HG02885 (cell line): ENCODE measurements around the gene FOXQ1.

Experiments
- ATAC-seq: cut with Tn5 transposase; IDR thresholded peaks from one replicate; pipeline ENCODE4 v1.9.1; 2021; ENCODE audit warnings: mild to moderate bottlenecking; ENCODE audit not compliant: unreplicated experiment, poor library complexity

FOXQ1 gene

GRCh38 chr6:1311400-1312202 lies at the start of gene FOXQ1:
Gene FOXQ1, plus strand, starts transcription at chr6:1312098. Its CDS starts 607 bp downstream, at chr6:1312705.
- ATAC-seq = no peak

- no peak for ATAC-seq
Observed at GRCh38 chr6:1262704-1263038, 49.2 kb upstream of the FOXQ1 start.

DNA sequence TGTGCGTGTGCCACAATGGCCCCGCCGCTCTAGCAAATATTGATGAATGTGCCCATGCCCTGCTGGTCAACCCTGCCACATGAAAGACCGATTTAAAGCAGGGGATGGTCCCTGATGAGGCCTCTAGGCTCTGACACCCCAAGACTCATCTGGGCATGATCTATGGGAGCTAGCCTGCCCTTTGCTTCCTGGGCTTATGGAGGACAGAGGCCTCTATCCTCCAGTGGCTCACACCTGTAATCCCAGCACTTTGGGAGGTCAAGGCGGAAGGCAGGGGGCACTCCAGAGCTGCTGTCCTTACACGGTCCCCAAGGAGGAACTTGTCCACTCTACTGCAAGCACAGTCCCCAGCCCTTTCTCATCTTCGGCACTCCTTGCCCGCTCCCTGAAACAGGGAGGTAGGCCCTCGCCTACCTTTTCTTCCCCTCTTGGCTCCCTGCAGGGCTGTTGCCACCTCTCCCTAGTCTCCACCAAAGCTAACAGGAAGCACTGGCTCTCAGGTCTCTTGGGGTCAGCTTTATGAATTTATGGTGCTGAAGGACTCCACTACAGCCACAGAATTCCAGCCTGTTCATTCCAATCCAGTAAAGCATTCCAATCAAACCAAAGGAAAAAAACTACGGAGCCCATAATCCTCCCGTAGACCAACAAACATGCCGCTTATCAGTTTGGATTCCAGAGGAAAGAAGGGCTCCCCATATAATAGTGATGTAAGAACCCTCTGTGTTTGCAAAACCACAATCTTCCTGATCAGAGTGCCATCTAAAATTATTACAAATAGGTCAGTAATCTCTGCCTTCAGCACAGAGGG lies 48.7 kb upstream of the FOXQ1 start:
- ATAC-seq = no peak

DNA sequence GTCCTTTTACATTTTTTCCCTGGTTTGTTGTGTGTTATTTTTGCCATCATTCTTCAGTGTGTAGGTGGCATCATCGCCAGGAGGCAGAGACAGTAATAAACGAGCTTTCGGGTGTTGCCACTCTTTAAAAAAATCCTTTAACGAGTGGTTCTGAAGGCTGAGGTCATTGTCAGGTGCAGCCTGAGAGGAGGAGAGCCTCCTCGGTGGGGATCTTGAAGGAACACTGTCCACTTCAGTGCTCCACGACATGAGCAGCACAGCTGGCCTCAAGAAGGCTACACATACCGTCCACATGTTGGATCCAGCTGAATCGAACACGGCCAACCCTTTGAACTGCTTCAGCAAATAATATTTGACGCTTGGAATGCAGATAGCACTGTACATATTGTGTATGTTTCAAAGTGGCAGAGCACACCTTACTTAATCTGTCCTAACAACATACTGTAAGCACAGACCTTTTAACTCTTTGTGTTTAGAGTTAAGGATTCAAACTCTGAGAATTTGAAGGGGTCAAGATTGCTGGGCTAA lies 48.0 kb upstream of the FOXQ1 start:
- ATAC-seq = no peak

- no peak for ATAC-seq
Observed at GRCh38 chr6:1264619-1265445, 47.1 kb upstream of the FOXQ1 start.

DNA sequence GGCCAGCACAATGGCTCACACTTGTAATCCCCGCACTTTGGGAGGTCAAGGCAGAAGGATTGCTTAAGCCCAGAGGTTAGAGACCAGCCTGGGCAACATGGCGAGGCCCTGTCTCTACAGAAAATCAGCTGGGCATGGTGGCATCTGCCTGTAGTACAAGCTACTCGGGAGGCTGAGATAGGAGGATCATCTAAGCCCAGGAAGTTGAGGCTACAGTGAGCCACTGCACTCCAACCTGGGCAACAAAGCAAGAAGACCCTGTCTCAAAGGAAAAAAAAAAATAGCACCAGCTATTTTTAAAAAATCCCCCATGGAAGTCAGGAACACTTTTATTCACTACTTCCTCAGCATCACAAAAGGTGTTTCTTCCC lies 45.2 kb upstream of the FOXQ1 start:
- ATAC-seq = no peak

DNA sequence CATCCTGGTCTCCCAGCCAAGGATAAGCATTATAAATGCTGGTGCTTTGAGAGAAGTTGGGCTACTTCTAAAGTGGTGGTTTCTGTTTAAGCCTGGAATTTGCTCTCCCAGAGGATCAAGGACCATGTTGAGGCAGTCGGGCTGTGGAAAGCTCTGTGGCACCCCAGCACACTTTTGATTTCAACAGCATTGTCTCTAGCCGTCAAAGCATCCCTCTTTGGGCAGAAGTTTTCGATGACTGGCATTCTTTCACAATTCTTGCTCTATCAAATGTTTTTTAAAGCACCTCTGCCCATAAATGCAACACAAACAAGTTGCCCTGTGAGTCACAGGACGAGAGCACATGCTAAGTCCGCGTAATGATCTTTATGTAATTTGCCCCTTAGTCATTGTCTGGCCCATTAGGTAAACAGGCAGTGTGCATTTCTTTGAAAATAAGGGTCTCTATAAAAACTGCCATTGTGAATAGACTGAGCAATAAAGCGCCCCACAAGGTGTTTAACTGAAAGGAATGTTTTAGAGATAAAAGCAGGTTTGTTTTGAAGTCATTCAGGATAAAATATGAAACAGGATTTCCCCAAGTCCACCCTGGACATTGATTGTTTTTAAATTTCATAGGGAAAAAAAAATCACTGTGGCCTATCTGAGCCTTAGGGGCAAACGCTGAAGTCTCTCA lies 44.7 kb upstream of the FOXQ1 start:
- no peak for ATAC-seq

DNA sequence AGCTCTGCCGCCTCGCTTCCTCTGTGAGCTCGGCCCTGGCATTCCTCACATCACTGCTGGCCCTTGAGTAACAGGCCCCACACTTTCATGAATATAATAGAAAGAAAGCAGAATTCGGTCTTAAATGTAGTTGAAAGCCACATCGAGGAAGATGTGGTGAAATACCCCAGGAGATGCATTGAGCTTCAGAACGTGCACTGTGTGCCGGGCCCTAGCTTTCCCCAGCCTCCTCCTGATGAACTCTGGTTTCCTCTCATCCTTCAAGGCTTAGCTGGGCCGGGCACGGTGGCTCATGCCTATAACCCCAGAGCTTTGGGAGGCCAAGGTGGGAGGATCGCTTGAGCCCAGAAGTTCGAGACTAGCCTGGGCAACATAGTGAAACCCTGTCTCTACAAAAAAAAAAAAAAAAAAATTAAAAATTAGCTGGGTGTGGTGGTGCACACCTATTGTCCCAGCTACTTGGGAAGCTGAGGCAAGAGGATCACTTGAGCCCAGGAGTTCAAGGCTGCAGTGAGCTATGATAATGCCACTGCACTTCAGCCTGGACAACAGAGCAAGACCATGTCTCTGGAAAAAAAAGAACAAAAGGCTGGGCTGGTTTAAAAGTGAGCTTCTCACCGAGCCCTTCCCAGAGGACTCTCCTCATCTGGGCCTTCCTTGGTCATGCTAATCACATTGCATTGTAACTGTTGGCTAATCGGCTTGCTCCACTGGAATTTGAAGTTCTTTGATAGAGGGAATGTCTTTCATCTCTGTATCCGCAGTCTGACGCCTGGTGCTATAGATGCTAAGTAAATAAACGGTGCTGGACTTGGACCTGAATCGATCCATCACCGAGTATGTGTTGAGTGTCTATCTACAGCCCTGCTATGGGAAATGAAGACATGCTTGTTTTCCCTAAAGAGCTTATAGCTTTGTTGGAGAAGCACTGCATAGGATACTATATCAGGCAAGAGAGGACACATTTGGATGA lies 43.8 kb upstream of the FOXQ1 start:
- no peak for ATAC-seq

GRCh38 chr6:1271071-1271763 lies 40.7 kb upstream of the FOXQ1 start:
- no peak for ATAC-seq

DNA sequence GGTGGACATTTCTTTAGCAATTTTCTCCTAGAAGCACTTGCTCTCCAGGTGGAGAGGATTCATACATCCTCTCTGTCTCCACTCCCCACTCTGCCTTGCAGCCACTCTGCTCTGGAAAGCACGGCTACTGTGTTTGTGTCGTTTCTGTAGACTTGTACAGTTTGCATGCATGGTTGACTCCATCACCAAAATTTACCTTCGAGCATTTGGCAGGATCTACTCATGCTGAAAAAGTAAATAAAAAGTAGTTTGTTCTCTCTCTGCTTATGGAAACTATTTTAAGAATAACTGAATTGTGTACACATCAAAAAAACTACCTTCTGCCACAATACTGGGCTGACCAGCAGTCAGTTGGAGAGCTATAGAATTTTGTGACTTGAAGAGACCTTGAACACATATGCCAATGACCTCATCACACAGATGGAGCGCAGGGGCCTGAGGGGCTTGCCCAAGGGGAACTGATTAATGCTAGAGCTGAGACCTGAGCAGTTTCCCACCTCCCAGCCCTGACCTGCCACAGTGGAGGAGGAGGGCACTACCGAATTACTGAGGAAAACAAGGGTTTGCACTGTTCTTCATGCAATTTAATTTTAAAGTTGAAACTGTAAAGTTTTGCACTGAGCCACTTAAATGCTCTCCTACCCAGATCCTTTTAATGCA lies 33.7 kb upstream of the FOXQ1 start:
- ATAC-seq = no peak

DNA sequence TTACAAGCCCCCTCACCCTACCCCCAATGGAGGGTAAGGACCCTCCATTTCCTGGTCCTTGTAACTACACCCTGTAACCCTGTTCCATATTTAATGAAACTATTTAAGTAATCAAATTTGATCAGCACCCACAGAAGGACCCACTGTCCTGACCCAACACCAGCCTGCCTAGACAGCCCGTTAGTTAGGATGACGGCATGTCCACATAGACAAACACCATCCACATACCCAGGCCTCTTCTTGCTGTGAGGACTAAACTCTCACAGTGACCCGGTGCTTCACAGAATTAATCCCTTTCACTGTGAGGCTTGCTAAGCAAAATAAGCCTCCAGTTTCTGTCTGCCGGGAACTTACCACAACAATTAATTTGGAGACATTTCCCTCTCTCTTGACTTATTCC lies 32.8 kb upstream of the FOXQ1 start:
- ATAC-seq = no peak

DNA sequence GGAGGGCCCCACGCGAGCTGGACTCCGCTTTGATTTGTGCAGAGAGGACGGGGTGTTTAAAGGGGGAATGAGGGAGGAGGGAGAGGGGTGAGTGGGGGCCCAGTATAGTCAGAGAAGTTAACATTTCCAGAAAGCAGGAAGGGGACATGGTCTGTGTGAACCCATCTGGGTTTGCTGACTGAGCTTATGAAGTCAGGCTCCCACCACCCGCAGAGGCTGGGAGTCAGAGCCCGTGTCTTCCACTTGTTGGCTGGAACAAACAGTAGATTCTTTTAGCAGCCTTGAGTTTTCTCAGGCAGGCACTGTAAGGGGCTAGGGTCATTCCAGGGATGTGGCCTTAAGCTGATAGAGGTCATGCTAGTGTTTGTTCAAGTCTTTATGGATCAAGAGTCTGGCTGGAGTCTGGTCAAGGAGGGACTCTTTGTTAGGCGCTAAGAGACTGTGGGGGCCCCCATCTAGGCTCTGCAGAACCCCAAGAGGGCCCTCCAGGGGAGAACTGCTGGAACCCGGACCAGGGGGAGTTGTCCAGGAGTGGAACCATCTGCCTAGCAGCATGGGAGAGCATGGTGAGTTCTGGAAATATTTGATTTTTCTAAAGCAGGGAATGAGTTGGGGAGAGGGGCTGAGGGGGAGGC lies 31.1 kb upstream of the FOXQ1 start:
- no peak for ATAC-seq

GRCh38 chr6:1281746-1282145 lies 30.2 kb upstream of the FOXQ1 start:
- no peak for ATAC-seq

GRCh38 chr6:1283501-1283900 lies 28.4 kb upstream of the FOXQ1 start:
- ATAC-seq = no peak

- ATAC-seq = no peak
Observed at GRCh38 chr6:1285556-1285955, 26.3 kb upstream of the FOXQ1 start.

- ATAC-seq = no peak
Observed at GRCh38 chr6:1285956-1286355, 25.9 kb upstream of the FOXQ1 start.

GRCh38 chr6:1287103-1287591 lies 24.8 kb upstream of the FOXQ1 start:
- ATAC-seq = no peak
